Astrocyte (in vitro differentiated cells and primary cell): ENCODE measurements around the gene PIP4K2A.

ENCODE experiments used
- CTCF ChIP-seq: IDR thresholded peaks from 2 replicates; pipeline ENCODE4 v1.5.1; 2011; ENCODE audit warnings: low read depth, mild to moderate bottlenecking, inconsistent platforms, low read length, moderate library complexity; ENCODE audit not compliant: insufficient read depth
- EZH2 ChIP-seq: IDR thresholded peaks from 2 replicates; pipeline ENCODE4 v1.6.1; 2012; ENCODE audit warnings: mild to moderate bottlenecking, low read length, inconsistent platforms; ENCODE audit not compliant: insufficient read depth

GRCh38 chr10:22561909-22562308 is 152.5 kb downstream of the PIP4K2A start:
- TF ChIP-seq CTCF (no peak), EZH2 (no peak)
